Panc1 (cell line): ENCODE results near the gene HK3.

Experiments used
- POLR2AphosphoS5 ChIP-seq: IDR thresholded peaks from 2 replicates; pipeline ENCODE4 v1.6.1; 2012; ENCODE audit warnings: mild to moderate bottlenecking, low read depth, low read length, moderate library complexity
- REST ChIP-seq, 2 experiments: IDR thresholded peaks; 2 replicates each; pipeline ENCODE4 v1.6.1; 2011 to 2012; ENCODE audit warnings: low read depth in 2 of 2, control low read depth in 1 of 2, low read length in 1 of 2, mild to moderate bottlenecking in 1 of 2, moderate library complexity in 1 of 2; ENCODE audit not compliant: insufficient read depth in 1 of 2
- SIN3A ChIP-seq: IDR thresholded peaks from 2 replicates; pipeline ENCODE4 v1.6.1; 2012; ENCODE audit warnings: low read depth, mild to moderate bottlenecking, low read length, moderate library complexity, borderline replicate concordance; ENCODE audit not compliant: insufficient read depth
- TCF7L2 ChIP-seq: IDR thresholded peaks from 2 replicates; pipeline ENCODE4 v1.6.1; 2011; ENCODE audit warnings: mild to moderate bottlenecking, low read depth, low read length, inconsistent platforms
- TF ChIP-seq, protein P1 (sequence below): fragments of 450-650 bp; IDR thresholded peaks from 2 replicates; pipeline ENCODE4 v1.5.1; 2017; ENCODE audit warnings: mild to moderate bottlenecking

DNA sequence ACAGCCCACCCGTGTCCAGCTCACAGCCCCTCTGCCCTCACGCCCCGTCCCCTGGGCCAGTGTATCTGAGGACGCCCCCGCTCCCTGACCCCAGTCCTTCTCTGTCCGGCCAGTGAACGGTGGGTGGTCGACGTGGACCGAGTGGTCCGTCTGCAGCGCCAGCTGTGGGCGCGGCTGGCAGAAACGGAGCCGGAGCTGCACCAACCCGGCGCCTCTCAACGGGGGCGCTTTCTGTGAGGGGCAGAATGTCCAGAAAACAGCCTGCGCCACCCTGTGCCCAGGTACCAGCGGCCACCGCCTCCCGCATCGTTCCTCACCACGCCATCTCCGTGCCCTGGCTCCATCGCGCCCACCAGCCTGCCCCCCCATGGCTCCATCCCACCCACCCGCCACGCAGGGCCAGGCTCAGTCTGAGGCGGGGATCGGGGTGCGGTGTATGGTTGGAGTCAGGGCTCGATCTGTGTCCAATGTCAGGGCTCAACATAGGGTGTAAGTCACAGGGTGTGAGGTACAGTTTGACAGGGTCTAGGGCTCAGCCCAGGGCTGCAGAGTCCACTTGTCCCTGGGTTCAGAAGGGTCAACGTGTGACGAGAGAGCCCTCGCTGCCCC lies 29.5 kb downstream of the HK3 start:
- TF ChIP-seq, protein P1, sequence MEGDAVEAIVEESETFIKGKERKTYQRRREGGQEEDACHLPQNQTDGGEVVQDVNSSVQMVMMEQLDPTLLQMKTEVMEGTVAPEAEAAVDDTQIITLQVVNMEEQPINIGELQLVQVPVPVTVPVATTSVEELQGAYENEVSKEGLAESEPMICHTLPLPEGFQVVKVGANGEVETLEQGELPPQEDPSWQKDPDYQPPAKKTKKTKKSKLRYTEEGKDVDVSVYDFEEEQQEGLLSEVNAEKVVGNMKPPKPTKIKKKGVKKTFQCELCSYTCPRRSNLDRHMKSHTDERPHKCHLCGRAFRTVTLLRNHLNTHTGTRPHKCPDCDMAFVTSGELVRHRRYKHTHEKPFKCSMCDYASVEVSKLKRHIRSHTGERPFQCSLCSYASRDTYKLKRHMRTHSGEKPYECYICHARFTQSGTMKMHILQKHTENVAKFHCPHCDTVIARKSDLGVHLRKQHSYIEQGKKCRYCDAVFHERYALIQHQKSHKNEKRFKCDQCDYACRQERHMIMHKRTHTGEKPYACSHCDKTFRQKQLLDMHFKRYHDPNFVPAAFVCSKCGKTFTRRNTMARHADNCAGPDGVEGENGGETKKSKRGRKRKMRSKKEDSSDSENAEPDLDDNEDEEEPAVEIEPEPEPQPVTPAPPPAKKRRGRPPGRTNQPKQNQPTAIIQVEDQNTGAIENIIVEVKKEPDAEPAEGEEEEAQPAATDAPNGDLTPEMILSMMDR, result no peak
- TF ChIP-seq POLR2AphosphoS5, result no peak
- TF ChIP-seq SIN3A, result no peak
- no peak for TF ChIP-seq REST (IDR thresholded peaks at IDR 0.05; ENCODE audit: insufficient read depth in 1 of 2, low read depth in 2 of 2, low read length in 1 of 2)
- no peak for TF ChIP-seq TCF7L2
